GM18526 (cell line): Measurements from ENCODE around the gene NFATC1.

ENCODE experiments used
- POLR2A ChIP-seq: IDR thresholded peaks from 3 replicates; pipeline ENCODE4 v1.6.1; 2011; ENCODE audit not compliant: insufficient read length; ENCODE audit errors: extremely low read depth

Gene NFATC1

GRCh38 chr18:79573921-79574491, 178.3 kb downstream of the NFATC1 start:
- TF ChIP-seq POLR2A = no peak

GRCh38 chr18:79574938-79575525, 179.3 kb downstream of the NFATC1 start:
- TF ChIP-seq POLR2A = no peak

- TF ChIP-seq POLR2A = no peak
Observed at GRCh38 chr18:79575891-79576685, 180.4 kb downstream of the NFATC1 start.

GRCh38 chr18:79576686-79577351, 181.1 kb downstream of the NFATC1 start:
- no peak for TF ChIP-seq POLR2A

GRCh38 chr18:79577451-79578395, 182.0 kb downstream of the NFATC1 start:
- no peak for TF ChIP-seq POLR2A

- no peak for TF ChIP-seq POLR2A
Observed at GRCh38 chr18:79578396-79579260, 182.9 kb downstream of the NFATC1 start.
